Upper lobe of left lung (tissue), 4 donors: ENCODE measurements around the gene CYP26A1.

ENCODE experiments used
- CTCF ChIP-seq, 6 experiments: fragments of 450-650 bp in 4 of 6; fragments of 200-600 bp in 2 of 6; sonication (generic) in 2 of 6; IDR thresholded peaks; one replicate each; pipeline ENCODE4 v1.5.1; 2016 to 2019; ENCODE audit warnings: antibody characterized with exemption in 6 of 6
- POLR2AphosphoS5 ChIP-seq, 2 donors: sonication (generic); formaldehyde crosslinking; IDR thresholded peaks; one replicate each; pipeline ENCODE4 v1.5.1; 2017; ENCODE audit warnings: antibody characterized with exemption in 2 of 2

DNA sequence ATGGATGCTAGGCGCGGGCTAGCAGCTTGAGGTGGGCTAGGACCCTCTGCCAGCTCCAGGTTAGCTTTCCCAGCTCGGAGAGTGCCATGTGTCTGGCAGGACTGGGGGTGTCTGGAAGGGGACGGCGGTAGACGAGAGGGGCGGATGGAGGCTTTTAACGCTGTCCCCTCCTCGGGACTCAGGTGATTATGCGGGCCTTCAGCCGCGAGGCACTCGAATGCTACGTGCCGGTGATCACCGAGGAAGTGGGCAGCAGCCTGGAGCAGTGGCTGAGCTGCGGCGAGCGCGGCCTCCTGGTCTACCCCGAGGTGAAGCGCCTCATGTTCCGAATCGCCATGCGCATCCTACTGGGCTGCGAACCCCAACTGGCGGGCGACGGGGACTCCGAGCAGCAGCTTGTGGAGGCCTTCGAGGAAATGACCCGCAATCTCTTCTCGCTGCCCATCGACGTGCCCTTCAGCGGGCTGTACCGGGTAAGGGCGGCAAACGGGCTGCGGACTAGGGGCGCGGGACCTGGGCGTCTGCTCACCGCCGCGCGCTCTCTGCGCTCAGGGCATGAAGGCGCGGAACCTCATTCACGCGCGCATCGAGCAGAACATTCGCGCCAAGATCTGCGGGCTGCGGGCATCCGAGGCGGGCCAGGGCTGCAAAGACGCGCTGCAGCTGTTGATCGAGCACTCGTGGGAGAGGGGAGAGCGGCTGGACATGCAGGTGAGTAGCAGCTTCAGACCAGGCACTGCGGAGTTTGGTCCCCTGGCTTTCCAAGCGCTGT is 1.1 kb downstream of the CYP26A1 start:
- TF ChIP-seq POLR2AphosphoS5 (IDR thresholded peaks at IDR 0.05), result no peak
- TF ChIP-seq CTCF (IDR thresholded peaks at IDR 0.05), result no peak
